ENCODE measurements around the gene RYR1.

RYR1 gene

GRCh38 chr19:38464421-38465082 is 31.1 kb downstream of the RYR1 start:
- H3K36me3 ChIP-seq (ENCODE audit: low read depth): no peaks in the 10 kb centered on the region
- DNase-seq (ENCODE audit: low spot score): no peak
- no peak for ATAC-seq (ENCODE audit: low read depth)
- TF ChIP-seq, protein P1, sequence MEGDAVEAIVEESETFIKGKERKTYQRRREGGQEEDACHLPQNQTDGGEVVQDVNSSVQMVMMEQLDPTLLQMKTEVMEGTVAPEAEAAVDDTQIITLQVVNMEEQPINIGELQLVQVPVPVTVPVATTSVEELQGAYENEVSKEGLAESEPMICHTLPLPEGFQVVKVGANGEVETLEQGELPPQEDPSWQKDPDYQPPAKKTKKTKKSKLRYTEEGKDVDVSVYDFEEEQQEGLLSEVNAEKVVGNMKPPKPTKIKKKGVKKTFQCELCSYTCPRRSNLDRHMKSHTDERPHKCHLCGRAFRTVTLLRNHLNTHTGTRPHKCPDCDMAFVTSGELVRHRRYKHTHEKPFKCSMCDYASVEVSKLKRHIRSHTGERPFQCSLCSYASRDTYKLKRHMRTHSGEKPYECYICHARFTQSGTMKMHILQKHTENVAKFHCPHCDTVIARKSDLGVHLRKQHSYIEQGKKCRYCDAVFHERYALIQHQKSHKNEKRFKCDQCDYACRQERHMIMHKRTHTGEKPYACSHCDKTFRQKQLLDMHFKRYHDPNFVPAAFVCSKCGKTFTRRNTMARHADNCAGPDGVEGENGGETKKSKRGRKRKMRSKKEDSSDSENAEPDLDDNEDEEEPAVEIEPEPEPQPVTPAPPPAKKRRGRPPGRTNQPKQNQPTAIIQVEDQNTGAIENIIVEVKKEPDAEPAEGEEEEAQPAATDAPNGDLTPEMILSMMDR (IDR thresholded peaks at IDR 0.05; ENCODE audit: poor library complexity, severe bottlenecking): no peak
- H3K4me3 ChIP-seq (ENCODE audit: severe bottlenecking): no peak overlapping the region
- H3K9me3 ChIP-seq (ENCODE audit: severe bottlenecking): no peaks in the 10 kb centered on the region
- H3K27me3 ChIP-seq (ENCODE audit: insufficient read depth, poor library complexity, severe bottlenecking): no peaks in the 10 kb centered on the region
- H3K4me1 ChIP-seq (ENCODE audit: insufficient read depth, poor library complexity, severe bottlenecking): no peaks in the 10 kb centered on the region
- H3K27ac ChIP-seq (ENCODE audit: poor library complexity, severe bottlenecking): no peak overlapping the region

DNA sequence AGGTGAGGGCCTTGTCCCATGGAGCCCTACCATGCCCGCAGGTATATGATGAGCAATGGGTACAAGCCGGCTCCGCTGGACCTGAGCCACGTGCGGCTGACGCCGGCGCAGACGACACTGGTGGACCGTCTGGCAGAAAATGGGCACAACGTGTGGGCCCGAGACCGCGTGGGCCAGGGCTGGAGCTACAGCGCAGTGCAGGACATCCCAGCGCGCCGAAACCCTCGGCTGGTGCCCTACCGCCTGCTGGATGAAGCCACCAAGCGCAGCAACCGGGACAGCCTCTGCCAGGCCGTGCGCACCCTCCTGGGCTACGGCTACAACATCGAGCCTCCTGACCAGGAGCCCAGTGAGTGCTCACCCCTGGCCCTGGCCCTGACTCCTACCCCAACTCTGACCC is 32.6 kb downstream of the RYR1 start:
- H3K27ac ChIP-seq (ENCODE audit: poor library complexity, severe bottlenecking): no peak overlapping the region
- H3K27me3 ChIP-seq (ENCODE audit: insufficient read depth, poor library complexity, severe bottlenecking): no peaks in the 10 kb centered on the region
- ATAC-seq (ENCODE audit: low read depth): no peak
- no peaks in the 10 kb centered on the region for H3K36me3 ChIP-seq (ENCODE audit: low read depth)
- TF ChIP-seq, protein P1 (IDR thresholded peaks at IDR 0.05; ENCODE audit: poor library complexity, severe bottlenecking): no peak
- H3K4me1 ChIP-seq (ENCODE audit: insufficient read depth, poor library complexity, severe bottlenecking): no peaks in the 10 kb centered on the region
- no peaks in the 10 kb centered on the region for H3K9me3 ChIP-seq (ENCODE audit: severe bottlenecking)
- no peak overlapping the region for H3K4me3 ChIP-seq (ENCODE audit: severe bottlenecking)
- no peak for DNase-seq (ENCODE audit: low spot score)

DNA sequence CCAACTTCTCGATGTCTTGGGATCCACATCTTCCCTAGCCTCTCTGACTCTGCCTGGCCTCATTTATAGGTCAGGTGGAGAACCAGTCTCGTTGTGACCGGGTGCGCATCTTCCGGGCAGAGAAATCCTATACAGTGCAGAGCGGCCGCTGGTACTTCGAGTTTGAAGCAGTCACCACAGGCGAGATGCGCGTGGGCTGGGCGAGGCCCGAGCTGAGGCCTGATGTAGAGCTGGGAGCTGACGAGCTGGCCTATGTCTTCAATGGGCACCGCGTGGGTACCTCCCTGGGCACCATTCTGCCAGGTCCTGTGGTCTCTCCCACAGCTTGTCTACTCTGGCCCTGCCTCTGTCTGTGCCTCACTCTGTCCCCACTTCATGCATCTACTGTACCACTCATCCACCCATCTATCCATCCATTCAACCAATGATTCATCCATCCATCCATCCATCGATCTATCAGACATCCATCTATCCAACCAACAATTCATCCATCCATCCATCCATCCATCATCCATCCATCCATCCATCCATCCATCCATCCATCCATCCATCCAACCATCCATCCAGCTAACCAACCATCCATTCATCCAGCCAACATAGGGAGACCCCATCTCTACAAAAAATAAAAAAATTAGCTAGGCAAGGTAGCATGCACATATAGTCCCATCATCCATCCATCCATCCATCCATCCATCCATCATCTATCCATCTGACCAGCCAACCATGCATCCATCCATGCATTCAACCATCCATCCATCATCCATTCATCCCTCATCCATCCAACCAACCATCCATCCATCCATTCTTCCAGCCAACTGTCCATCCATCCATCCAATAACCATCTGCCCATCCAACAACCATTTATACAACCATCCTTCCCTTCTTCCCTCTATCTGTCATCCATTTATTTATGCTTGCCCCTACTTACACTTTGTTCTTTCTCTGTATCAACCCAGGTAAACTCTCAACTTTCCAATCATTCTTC is 34.3 kb downstream of the RYR1 start:
- TF ChIP-seq, protein P1 (IDR thresholded peaks at IDR 0.05; ENCODE audit: poor library complexity, severe bottlenecking): no peak
- H3K27ac ChIP-seq (ENCODE audit: poor library complexity, severe bottlenecking): no peak overlapping the region
- no peaks in the 10 kb centered on the region for H3K4me1 ChIP-seq (ENCODE audit: insufficient read depth, poor library complexity, severe bottlenecking)
- H3K36me3 ChIP-seq (ENCODE audit: low read depth): no peaks in the 10 kb centered on the region
- no peak overlapping the region for H3K4me3 ChIP-seq (ENCODE audit: severe bottlenecking)
- ATAC-seq (ENCODE audit: low read depth) (no peak), DNase-seq (ENCODE audit: low spot score) (no peak)
- H3K27me3 ChIP-seq (ENCODE audit: insufficient read depth, poor library complexity, severe bottlenecking): no peaks in the 10 kb centered on the region
- no peaks in the 10 kb centered on the region for H3K9me3 ChIP-seq (ENCODE audit: severe bottlenecking)

DNA sequence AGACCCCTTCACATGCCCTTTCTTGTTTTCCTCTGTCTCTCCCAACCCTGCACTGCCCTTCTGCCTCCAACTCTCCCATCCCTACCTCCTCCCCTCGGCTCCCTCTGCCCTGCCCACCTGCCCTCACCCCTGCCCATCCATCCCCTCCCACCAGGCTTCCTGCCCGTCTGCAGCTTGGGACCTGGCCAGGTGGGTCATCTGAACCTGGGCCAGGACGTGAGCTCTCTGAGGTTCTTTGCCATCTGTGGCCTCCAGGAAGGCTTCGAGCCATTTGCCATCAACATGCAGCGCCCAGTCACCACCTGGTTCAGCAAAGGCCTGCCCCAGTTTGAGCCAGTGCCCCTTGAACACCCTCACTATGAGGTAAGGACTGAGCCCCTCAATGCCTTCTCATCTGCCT is 35.7 kb downstream of the RYR1 start:
- H3K9me3 ChIP-seq (ENCODE audit: severe bottlenecking): no peaks in the 10 kb centered on the region
- no peak for DNase-seq (ENCODE audit: low spot score)
- H3K4me1 ChIP-seq (ENCODE audit: insufficient read depth, poor library complexity, severe bottlenecking): no peaks in the 10 kb centered on the region
- H3K4me3 ChIP-seq (ENCODE audit: severe bottlenecking): no peak overlapping the region
- no peaks in the 10 kb centered on the region for H3K27me3 ChIP-seq (ENCODE audit: insufficient read depth, poor library complexity, severe bottlenecking)
- no peak overlapping the region for H3K27ac ChIP-seq (ENCODE audit: poor library complexity, severe bottlenecking)
- H3K36me3 ChIP-seq (ENCODE audit: low read depth): no peaks in the 10 kb centered on the region
- TF ChIP-seq, protein P1 (IDR thresholded peaks at IDR 0.05; ENCODE audit: poor library complexity, severe bottlenecking): no peak
- ATAC-seq (ENCODE audit: low read depth): no peak
